Measurements from ENCODE around the gene ACTL9. TPM values are rescaled to one million over a fixed set of nuclear protein-coding genes. Genes with fewer than 3 reads are reported as not detected.

Gene ACTL9
- polyA plus RNA-seq, 5 donors, result not detected

Other genes with a start within 250 kb of the ACTL9 start
- 1 to 10 TPM; 1.9 to 3.9 (median 2.9) TPM for gene PRAM1, start 196.2 kb downstream of the ACTL9 start, polyA plus RNA-seq (ENCODE audit: insufficient read depth in 1 of 5, insufficient read length in 5 of 5, low replicate concordance in 1 of 5)
- gene ZNF414, start 184.6 kb downstream of the ACTL9 start, polyA plus RNA-seq (ENCODE audit: insufficient read depth in 1 of 5, insufficient read length in 5 of 5, low replicate concordance in 1 of 5), result 10 to 100 TPM; 16.3 to 38.3 (median 20.8) TPM
- 10 to 100 TPM; 10.8 to 14.6 (median 11.1) TPM for gene MYO1F, start 121.4 kb downstream of the ACTL9 start, polyA plus RNA-seq (ENCODE audit: insufficient read depth in 1 of 5, insufficient read length in 5 of 5, low replicate concordance in 1 of 5)
- gene ADAMTS10, start 88.1 kb downstream of the ACTL9 start, polyA plus RNA-seq (ENCODE audit: insufficient read depth in 1 of 5, insufficient read length in 5 of 5, low replicate concordance in 1 of 5), result 10 to 100 TPM; 46.0 to 71.3 (median 53.9) TPM
- not detected for gene NFILZ, start 68.2 kb downstream of the ACTL9 start, polyA plus RNA-seq (ENCODE audit: insufficient read depth in 1 of 5, insufficient read length in 5 of 5, low replicate concordance in 1 of 5)
- gene OR2Z1, start 22.8 kb upstream of the ACTL9 start, polyA plus RNA-seq (ENCODE audit: insufficient read depth in 1 of 5, insufficient read length in 5 of 5, low replicate concordance in 1 of 5), result not detected
- gene ZNF558, start 133.5 kb upstream of the ACTL9 start, polyA plus RNA-seq (ENCODE audit: insufficient read depth in 1 of 5, insufficient read length in 5 of 5, low replicate concordance in 1 of 5), result 10 to 100 TPM; 35.8 to 58.7 (median 48.2) TPM
- not detected for gene MBD3L1, start 133.6 kb upstream of the ACTL9 start, polyA plus RNA-seq (ENCODE audit: insufficient read depth in 1 of 5, insufficient read length in 5 of 5, low replicate concordance in 1 of 5)

Measured in right lung (tissue), 5 donors.